Duodenal mucosa (tissue), 2 donors: ENCODE measurements around the gene KLHDC9.

ENCODE experiments used
- H3K27ac ChIP-seq: one replicate; pipeline ENCODE4 v1.7.0; 2013; ENCODE audit warnings: low read depth, low read length
- H3K27me3 ChIP-seq, 2 donors: one replicate each; pipeline ENCODE4 v1.7.0; 2013; ENCODE audit warnings: low read length in 2 of 2, control low read depth in 1 of 2; ENCODE audit not compliant: insufficient read depth in 2 of 2, control insufficient read depth in 1 of 2
- H3K36me3 ChIP-seq, 2 donors: one replicate each; pipeline ENCODE4 v1.7.0; 2013; ENCODE audit warnings: low read length in 2 of 2, control low read depth in 1 of 2; ENCODE audit not compliant: insufficient read depth in 2 of 2, control insufficient read depth in 1 of 2
- H3K4me1 ChIP-seq, 2 donors: one replicate each; pipeline ENCODE4 v1.7.0; 2013; ENCODE audit warnings: low read length in 2 of 2, control low read depth in 1 of 2; ENCODE audit not compliant: insufficient read depth in 2 of 2, control insufficient read depth in 1 of 2
- H3K4me3 ChIP-seq, 2 donors: one replicate each; pipeline ENCODE4 v1.7.0; 2013; ENCODE audit warnings: low read length in 2 of 2, low read depth in 1 of 2
- H3K9ac ChIP-seq, 2 donors: one replicate each; pipeline ENCODE4 v1.7.0; 2013; ENCODE audit warnings: low read length in 2 of 2, low read depth in 1 of 2
- H3K9me3 ChIP-seq, 2 donors: one replicate each; pipeline ENCODE4 v1.7.0; 2013; ENCODE audit warnings: low read length in 2 of 2, control low read depth in 1 of 2; ENCODE audit not compliant: control insufficient read depth in 1 of 2

The KLHDC9 gene

GRCh38 chr1:161094481-161094880 is 3.7 kb upstream of the KLHDC9 start:
- Histone ChIP-seq H3K9me3 (no peaks in the 10 kb centered on the region), H3K27ac (no peak overlapping the region), H3K27me3 (no peaks in the 10 kb centered on the region), H3K4me3 (no peak overlapping the region), H3K4me1 (peaks cover 4 to 25% of the 10 kb centered on the region in 2 donors), H3K36me3 (peaks cover 0 to 2% of the 10 kb centered on the region in 2 donors), H3K9ac (no peak overlapping the region)

DNA sequence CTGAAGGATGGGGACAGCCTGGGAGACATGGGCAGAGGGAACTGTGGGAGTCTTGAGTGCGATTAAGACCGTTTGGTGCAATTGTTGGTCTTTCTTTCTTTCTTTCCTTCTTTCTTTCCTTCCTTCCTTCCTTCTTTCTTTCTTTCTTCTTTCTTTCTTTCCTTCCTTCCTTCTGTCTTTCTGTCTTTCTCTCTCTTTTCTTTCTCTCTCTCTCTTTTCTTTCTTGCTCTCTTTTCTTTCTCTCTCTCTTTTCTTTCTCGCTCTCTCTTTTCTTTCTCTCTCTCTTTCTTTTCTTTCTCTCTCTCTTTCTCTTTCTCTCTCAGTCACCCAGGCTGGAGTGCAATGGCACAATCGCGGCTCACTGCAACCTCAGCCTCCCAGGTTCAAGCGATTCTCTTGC is 2.9 kb upstream of the KLHDC9 start:
- peaks cover 0 to 22% of the 10 kb centered on the region in 2 donors for H3K4me1 ChIP-seq
- no peaks in the 10 kb centered on the region for H3K27me3 ChIP-seq
- H3K27ac ChIP-seq = no peak overlapping the region
- H3K4me3 ChIP-seq = no peak overlapping the region
- no peak overlapping the region for H3K9ac ChIP-seq
- peaks cover 5 to 9% of the 10 kb centered on the region in 2 donors for H3K36me3 ChIP-seq
- no peaks in the 10 kb centered on the region for H3K9me3 ChIP-seq

DNA sequence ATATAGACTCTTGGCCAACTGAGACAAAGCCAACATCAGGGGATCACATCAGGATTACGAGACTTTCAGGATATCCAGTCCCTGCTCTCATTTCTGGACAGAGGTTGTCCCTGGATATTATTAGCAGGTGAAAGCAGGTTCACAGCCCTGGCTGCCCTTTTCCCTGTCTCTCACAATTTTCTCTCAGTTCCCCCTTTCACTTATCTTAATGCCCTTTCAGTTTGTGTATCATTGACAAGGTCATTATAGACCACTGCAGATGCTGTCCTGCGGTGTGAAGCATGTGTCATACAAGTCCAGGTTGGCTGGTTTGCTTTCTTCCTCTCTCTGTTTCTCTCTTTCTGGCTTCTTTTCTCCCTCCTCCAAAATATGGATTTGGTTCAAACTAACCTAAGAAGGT is 2.1 kb upstream of the KLHDC9 start:
- Histone ChIP-seq H3K4me3 (no peak overlapping the region), H3K9me3 (no peaks in the 10 kb centered on the region), H3K27ac (no peak overlapping the region)

DNA sequence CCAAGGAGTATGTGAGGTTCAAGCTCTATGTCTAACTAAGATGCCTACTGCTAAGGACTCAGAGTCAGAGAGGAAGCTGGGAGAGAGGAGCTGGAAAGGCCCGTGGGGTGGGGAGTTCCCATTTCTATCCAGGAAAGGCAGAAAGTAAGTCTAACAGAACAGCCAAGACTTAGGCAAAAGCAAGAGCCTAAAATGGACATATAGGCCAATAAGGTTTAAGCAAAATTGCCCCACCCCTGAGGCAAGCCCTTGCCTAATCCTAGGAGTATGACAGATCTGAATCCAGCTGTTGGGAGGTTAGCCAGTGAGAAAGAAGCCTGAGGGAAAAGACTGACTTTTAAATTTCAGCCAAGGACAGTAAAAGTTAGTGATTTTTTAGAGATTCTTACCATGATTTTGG is 1.6 kb upstream of the KLHDC9 start:
- H3K27me3 ChIP-seq = no peaks in the 10 kb centered on the region
- no peak overlapping the region for H3K27ac ChIP-seq
- H3K36me3 ChIP-seq = peaks cover 9 to 19% of the 10 kb centered on the region in 2 donors
- no peak overlapping the region for H3K9ac ChIP-seq
- no peaks in the 10 kb centered on the region for H3K9me3 ChIP-seq
- H3K4me1 ChIP-seq = peaks cover 0 to 22% of the 10 kb centered on the region in 2 donors
- H3K4me3 ChIP-seq = no peak overlapping the region

More for the DNA sequence above, 2.1 kb upstream of the KLHDC9 start:
- H3K36me3 ChIP-seq = peaks cover 9 to 14% of the 10 kb centered on the region in 2 donors
- no peak overlapping the region for H3K9ac ChIP-seq
- peaks cover 0 to 22% of the 10 kb centered on the region in 2 donors for H3K4me1 ChIP-seq
- H3K27me3 ChIP-seq = no peaks in the 10 kb centered on the region

DNA sequence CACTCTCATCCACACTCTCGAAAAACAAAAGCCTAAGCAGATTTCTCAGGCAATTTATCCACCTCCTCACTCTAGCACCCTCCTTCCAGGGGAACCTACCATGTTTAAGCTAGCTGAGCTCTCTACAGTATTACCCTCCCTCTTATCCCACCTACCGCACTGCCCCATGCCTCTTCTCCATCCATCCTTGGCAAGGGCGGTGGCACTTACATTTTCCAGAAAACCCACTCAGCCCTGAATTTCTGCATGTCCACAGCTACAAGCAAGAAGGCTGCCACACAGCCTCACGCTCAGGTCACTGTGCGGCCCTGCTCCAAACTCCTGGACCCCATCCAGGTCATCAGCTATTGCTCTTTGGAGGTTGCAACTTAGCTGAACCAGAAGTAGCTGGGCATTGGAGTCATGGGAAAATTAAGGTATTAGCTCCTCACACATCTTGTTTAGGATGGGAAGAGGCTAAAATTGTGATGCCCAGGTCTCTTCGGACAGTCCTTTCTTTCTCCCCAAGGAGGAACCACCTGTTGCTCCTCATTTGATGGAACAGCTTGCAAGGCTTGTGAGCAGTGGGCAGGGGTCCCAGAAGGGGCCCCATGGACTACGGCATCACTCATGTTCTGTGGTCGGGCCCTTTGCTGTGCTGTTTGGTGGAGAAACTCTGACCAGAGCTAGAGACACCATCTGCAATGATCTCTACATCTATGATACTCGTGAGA is 1.1 kb downstream of the KLHDC9 start:
- H3K4me3 ChIP-seq = peak overlapping the region; percentile 77 to 94
- no peak overlapping the region for H3K9ac ChIP-seq
- peaks cover 16 to 27% of the 10 kb centered on the region in 2 donors for H3K36me3 ChIP-seq
- H3K27ac ChIP-seq = no peak overlapping the region
- H3K27me3 ChIP-seq = no peaks in the 10 kb centered on the region
- H3K4me1 ChIP-seq = peaks cover 0 to 22% of the 10 kb centered on the region in 2 donors
- H3K9me3 ChIP-seq = no peaks in the 10 kb centered on the region

- Histone ChIP-seq H3K4me1 (peaks cover 0 to 22% of the 10 kb centered on the region in 2 donors), H3K9ac (no peak overlapping the region)
Measured at GRCh38 chr1:161100556-161100955, 2.4 kb downstream of the KLHDC9 start.

GRCh38 chr1:161106431-161106830 is 8.3 kb downstream of the KLHDC9 start:
- Histone ChIP-seq H3K36me3 (peaks cover 7 to 25% of the 10 kb centered on the region in 2 donors), H3K4me1 (no peaks in the 10 kb centered on the region), H3K4me3 (no peak overlapping the region), H3K9me3 (no peaks in the 10 kb centered on the region), H3K9ac (no peak overlapping the region), H3K27ac (no peak overlapping the region), H3K27me3 (no peaks in the 10 kb centered on the region)

More at GRCh38 chr1:161100556-161100955, 2.4 kb downstream of the KLHDC9 start:
- no peak overlapping the region for H3K27ac ChIP-seq
- no peaks in the 10 kb centered on the region for H3K27me3 ChIP-seq
- no peak overlapping the region for H3K4me3 ChIP-seq
- H3K36me3 ChIP-seq = peaks cover 16 to 27% of the 10 kb centered on the region in 2 donors
- H3K9me3 ChIP-seq = no peaks in the 10 kb centered on the region

DNA sequence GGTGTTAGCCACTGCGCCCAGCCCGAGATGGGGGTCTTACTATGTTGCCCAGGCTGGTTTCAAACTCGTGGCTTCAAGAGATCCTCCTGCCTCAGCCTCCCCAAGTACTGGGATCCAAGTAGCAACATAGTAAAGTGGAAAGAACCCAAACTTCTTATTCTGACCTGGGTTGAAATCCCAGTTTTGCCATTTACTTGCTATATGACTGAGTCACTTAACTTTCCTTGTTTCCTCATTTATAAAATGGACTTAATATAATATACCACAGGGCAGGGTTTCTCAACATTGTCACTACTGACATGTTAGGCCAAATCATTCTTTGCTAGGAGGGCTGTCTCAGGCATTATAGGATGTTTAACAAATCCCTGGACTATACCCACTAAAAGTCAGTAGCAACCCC is 13.0 kb downstream of the KLHDC9 start:
- H3K9me3 ChIP-seq = no peaks in the 10 kb centered on the region
- no peak overlapping the region for H3K4me3 ChIP-seq
- peaks cover 0 to 25% of the 10 kb centered on the region in 2 donors for H3K36me3 ChIP-seq
- no peaks in the 10 kb centered on the region for H3K27me3 ChIP-seq
- no peak overlapping the region for H3K9ac ChIP-seq
- H3K27ac ChIP-seq = no peak overlapping the region
- H3K4me1 ChIP-seq = peaks cover 5 to 29% of the 10 kb centered on the region in 2 donors

- Histone ChIP-seq H3K9me3 (no peaks in the 10 kb centered on the region), H3K4me3 (no peak overlapping the region), H3K9ac (no peak overlapping the region), H3K36me3 (peaks cover 0 to 25% of the 10 kb centered on the region in 2 donors), H3K27me3 (no peaks in the 10 kb centered on the region), H3K27ac (no peak overlapping the region), H3K4me1 (peaks cover 9 to 33% of the 10 kb centered on the region in 2 donors)
Measured at GRCh38 chr1:161111527-161111926, 13.4 kb downstream of the KLHDC9 start.

DNA sequence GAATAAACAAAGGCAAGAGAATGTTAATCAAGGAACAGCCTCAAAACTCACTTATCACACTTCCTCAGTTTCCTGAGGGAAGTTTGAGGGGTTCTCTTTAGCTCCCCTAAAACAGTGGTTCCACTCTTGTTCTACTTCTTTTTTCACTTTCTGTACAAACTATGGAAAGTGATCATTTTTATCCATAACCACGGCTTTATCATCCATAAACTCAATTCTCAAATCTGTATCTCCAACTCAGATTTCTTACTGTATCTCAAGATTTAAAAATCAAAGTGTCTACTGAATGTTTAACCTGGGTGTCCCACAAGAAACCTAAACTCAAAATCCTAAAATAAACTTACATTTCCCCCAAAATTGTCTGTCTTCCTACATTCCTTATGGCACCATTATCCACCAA is 15.8 kb downstream of the KLHDC9 start:
- no peak overlapping the region for H3K27ac ChIP-seq
- no peak overlapping the region for H3K4me3 ChIP-seq
- no peaks in the 10 kb centered on the region for H3K27me3 ChIP-seq
- H3K4me1 ChIP-seq = peaks cover 15 to 47% of the 10 kb centered on the region in 2 donors
- H3K9ac ChIP-seq = no peak overlapping the region
- H3K9me3 ChIP-seq = no peaks in the 10 kb centered on the region
- H3K36me3 ChIP-seq = peaks cover 0 to 21% of the 10 kb centered on the region in 2 donors
